Uterus (tissue), 4 donors: ENCODE data around the gene BLID. TPM values are rescaled to one million over a fixed set of nuclear protein-coding genes. Genes with fewer than 3 reads are reported as not detected.

Experiments used
- DNase-seq, 2 donors: peaks; one replicate each; pipeline ENCODE4 v3.0.0-alpha.2; 2019 to 2020
- H3K27ac ChIP-seq, 2 donors: fragments of 200-600 bp; sonication (generic); 1 replicate in 1 of 2; 2 replicates in 1 of 2; pipeline ENCODE4 v1.5.1; 2016 to 2018
- H3K27me3 ChIP-seq, 2 donors: fragments of 200-600 bp; sonication (generic); one replicate each; pipeline ENCODE4 v1.5.1; 2018 to 2019; ENCODE audit warnings: control low read depth in 1 of 2
- H3K36me3 ChIP-seq, 2 donors: fragments of 200-600 bp; sonication (generic); one replicate each; pipeline ENCODE4 v1.5.1; 2019; ENCODE audit warnings: control low read depth in 1 of 2
- H3K4me1 ChIP-seq, 2 donors: fragments of 200-600 bp; sonication (generic); one replicate each; pipeline ENCODE4 v1.5.1; 2018 to 2019; ENCODE audit warnings: control low read depth in 1 of 2
- H3K4me3 ChIP-seq, 2 donors: fragments of 200-600 bp; sonication (generic); 1 replicate in 1 of 2; 2 replicates in 1 of 2; pipeline ENCODE4 v1.5.1; 2018 to 2019; ENCODE audit warnings: mild to moderate bottlenecking in 1 of 2
- H3K9me3 ChIP-seq, 2 donors: fragments of 200-600 bp; sonication (generic); one replicate each; pipeline ENCODE4 v1.5.1; 2019; ENCODE audit warnings: control low read depth in 1 of 2
- POLR2A ChIP-seq, 2 donors: fragments of 450-650 bp; IDR thresholded peaks; one replicate each; pipeline ENCODE4 v1.6.1; 2016; ENCODE audit warnings: antibody characterized with exemption in 2 of 2, mild to moderate bottlenecking in 1 of 2, moderate library complexity in 1 of 2
- intact Hi-C: fragments of 100-400 bp; cut with DNase I; formaldehyde crosslinking; loops from one replicate; pipeline ENCODE4 v1.15.1; 2023; ENCODE audit warnings: low total_unique reads
- total RNA-seq, 4 donors: library from RNA; depleted of rRNA in 3 of 4; stranded (reverse); fragments of >200 nt in 3 of 4; gene quantifications; one replicate each; pipeline versions ENCODE4 v1.1.0 to v1.2.4, GENCODE V29; 2014 to 2023
- TF ChIP-seq, protein P1 (sequence below), 4 experiments: fragments of 200-600 bp in 2 of 4; fragments of 450-650 bp in 2 of 4; sonication (generic) in 2 of 4; IDR thresholded peaks; one replicate each; pipeline ENCODE4 v1.5.1; 2016 to 2019; ENCODE audit warnings: antibody characterized with exemption in 4 of 4, mild to moderate bottlenecking in 2 of 4, moderate library complexity in 1 of 4
- donor health status: DM: yes; HTN: yes; CAD: no.

Gene BLID
- total RNA-seq, 4 donors from 2014 or later = 0.77 to 14.0 (median 4.3) TPM

DNA sequence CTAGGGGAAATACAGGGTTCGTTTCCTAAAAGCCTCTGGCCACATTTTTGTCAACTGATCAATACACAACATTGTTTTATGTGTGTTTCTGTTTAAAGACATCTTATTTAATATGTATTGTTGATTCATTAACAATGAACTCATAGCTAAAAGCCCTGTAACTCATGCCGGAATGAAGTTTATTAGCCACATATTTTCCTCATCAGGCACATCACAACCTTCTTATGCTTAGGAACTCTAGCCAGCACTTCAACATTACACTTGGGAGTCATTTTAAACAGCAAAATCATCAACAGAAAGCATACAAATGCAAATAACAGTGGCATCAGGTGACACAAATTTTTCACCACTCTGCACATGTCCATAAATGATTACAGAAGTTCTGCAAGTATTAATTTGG lies 15.1 kb upstream of the BLID start:
- Histone ChIP-seq H3K4me1 (no peaks in the 10 kb centered on the region), H3K4me3 (no peak overlapping the region), H3K36me3 (no peaks in the 10 kb centered on the region), H3K27ac (no peak overlapping the region), H3K27me3 (no peaks in the 10 kb centered on the region), H3K9me3 (no peaks in the 10 kb centered on the region)
- intact Hi-C loops = no loop called here
- TF ChIP-seq, protein P1, sequence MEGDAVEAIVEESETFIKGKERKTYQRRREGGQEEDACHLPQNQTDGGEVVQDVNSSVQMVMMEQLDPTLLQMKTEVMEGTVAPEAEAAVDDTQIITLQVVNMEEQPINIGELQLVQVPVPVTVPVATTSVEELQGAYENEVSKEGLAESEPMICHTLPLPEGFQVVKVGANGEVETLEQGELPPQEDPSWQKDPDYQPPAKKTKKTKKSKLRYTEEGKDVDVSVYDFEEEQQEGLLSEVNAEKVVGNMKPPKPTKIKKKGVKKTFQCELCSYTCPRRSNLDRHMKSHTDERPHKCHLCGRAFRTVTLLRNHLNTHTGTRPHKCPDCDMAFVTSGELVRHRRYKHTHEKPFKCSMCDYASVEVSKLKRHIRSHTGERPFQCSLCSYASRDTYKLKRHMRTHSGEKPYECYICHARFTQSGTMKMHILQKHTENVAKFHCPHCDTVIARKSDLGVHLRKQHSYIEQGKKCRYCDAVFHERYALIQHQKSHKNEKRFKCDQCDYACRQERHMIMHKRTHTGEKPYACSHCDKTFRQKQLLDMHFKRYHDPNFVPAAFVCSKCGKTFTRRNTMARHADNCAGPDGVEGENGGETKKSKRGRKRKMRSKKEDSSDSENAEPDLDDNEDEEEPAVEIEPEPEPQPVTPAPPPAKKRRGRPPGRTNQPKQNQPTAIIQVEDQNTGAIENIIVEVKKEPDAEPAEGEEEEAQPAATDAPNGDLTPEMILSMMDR (IDR thresholded peaks at IDR 0.05) = no peak
- TF ChIP-seq POLR2A (IDR thresholded peaks at IDR 0.05) = no peak
- no peak for DNase-seq

DNA sequence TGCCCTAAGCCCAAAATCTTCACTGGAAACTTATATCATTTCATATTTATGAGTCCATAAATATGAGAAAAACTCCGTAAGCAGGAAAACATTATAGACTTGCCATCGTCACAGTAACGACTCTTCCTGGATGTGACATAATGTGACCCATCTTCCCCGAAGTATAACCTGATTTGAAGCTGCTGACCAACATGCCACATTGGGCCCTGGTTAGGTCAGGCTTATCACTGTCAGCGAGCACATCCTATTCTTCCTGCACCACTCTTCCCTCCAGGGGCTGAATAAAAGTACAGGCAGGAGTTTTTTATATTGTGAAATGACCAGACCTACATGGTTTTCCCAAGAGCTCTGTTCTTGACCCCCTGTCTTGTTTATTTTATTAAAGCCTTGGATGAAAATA lies 12.1 kb upstream of the BLID start:
- H3K36me3 ChIP-seq = no peaks in the 10 kb centered on the region
- no peaks in the 10 kb centered on the region for H3K9me3 ChIP-seq
- no peaks in the 10 kb centered on the region for H3K27me3 ChIP-seq
- no peaks in the 10 kb centered on the region for H3K4me1 ChIP-seq
- DNase-seq = no peak
- intact Hi-C loops = no loop called here
- TF ChIP-seq POLR2A (IDR thresholded peaks at IDR 0.05) = no peak
- TF ChIP-seq, protein P1 (IDR thresholded peaks at IDR 0.05) = no peak
- no peak overlapping the region for H3K27ac ChIP-seq
- H3K4me3 ChIP-seq = no peak overlapping the region

DNA sequence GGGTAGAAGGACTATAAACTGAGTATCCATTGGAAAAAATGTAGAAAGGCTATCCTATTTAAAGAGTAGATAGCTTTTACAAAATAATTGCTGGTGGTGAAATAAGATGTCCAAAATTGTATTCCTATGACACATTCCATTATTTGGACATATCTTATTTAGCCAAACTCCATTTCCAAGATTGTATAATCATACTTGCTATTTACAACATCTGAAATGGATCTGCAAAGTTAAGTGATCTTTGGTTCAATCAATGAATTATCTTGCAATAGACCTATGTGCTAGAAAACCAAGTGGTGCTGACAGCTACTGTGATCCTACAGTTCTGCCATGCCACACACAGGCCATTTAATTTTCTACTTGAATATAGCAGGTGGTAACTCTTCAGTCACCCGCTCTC lies 11.0 kb upstream of the BLID start:
- intact Hi-C loops = no loop called here
- no peaks in the 10 kb centered on the region for H3K36me3 ChIP-seq
- H3K27me3 ChIP-seq = no peaks in the 10 kb centered on the region
- DNase-seq = no peak
- no peaks in the 10 kb centered on the region for H3K4me1 ChIP-seq
- TF ChIP-seq, protein P1 (IDR thresholded peaks at IDR 0.05) = no peak
- no peak for TF ChIP-seq POLR2A (IDR thresholded peaks at IDR 0.05)
- no peak overlapping the region for H3K27ac ChIP-seq
- H3K9me3 ChIP-seq = no peaks in the 10 kb centered on the region
- H3K4me3 ChIP-seq = no peak overlapping the region

DNA sequence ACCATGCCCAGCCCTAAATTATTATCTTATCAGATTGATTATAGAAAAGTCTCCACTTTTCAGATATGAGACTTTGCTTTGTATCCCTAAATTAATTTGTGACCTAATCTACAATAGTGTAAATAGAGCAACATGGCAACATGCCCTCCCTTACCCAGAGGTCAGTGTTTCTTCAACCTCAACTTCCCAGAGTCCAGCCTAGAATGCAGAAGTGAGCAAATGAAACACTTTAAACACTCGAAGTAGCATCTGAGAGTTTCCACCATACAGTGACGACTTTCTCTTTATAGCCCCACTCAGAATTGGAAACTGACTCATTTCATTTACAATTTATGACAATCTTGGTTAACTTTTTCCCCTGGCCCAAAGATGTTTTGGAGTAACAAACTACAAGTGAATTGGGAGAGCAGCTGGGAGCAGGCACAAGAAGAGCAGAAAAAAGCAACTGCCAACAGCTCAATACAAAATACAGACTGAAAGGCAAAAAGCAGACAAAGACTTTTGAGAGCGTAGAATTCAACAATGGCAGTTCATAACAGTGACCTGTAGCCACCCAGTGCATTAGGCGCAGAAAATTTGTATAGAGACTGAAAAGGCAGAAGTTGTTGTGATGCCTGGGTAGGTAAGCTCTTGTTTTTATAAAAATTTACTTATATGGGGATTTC lies 10.1 kb upstream of the BLID start:
- intact Hi-C loops = no loop called here
- no peak for DNase-seq
- TF ChIP-seq POLR2A (IDR thresholded peaks at IDR 0.05) = no peak
- TF ChIP-seq, protein P1 (IDR thresholded peaks at IDR 0.05) = no peak
- no peak overlapping the region for H3K27ac ChIP-seq
- no peaks in the 10 kb centered on the region for H3K36me3 ChIP-seq
- H3K4me1 ChIP-seq = no peaks in the 10 kb centered on the region
- H3K4me3 ChIP-seq = no peak overlapping the region
- H3K27me3 ChIP-seq = no peaks in the 10 kb centered on the region
- H3K9me3 ChIP-seq = no peaks in the 10 kb centered on the region

DNA sequence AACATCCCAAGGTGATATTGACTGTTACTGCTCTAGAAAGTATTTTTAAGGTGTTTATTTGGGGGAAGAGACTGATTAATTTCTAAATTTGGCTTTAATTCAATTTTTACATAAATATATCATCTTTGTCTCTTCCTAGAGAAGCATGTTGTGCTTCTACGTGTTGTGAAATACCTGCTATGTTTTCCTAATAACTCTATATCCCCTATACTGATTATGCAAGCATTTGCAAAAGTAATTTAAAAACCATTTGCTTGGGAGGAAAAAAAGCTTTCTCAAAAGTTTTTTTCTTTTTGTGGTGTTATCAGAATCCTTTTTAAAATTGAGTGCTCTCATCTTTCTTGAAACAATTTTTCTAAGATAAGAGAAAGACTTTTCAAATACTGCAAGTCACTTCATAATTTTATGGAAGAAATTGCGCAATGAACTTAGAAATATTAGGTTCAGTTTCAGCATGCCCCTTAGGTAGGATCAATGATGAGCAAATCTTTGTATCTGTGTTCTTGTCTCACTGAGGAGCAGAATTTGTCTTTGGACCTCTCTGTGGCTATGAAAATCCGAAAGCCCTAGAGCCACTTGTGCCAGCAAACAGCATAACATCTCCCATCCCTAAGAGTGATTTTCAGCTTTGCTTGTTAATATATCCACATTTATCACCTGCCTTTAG lies 7.4 kb upstream of the BLID start:
- no peaks in the 10 kb centered on the region for H3K36me3 ChIP-seq
- H3K27ac ChIP-seq = no peak overlapping the region
- no peak for DNase-seq
- H3K4me1 ChIP-seq = no peaks in the 10 kb centered on the region
- TF ChIP-seq POLR2A (IDR thresholded peaks at IDR 0.05) = no peak
- TF ChIP-seq, protein P1 (IDR thresholded peaks at IDR 0.05) = no peak
- H3K4me3 ChIP-seq = no peak overlapping the region
- H3K27me3 ChIP-seq = no peaks in the 10 kb centered on the region
- intact Hi-C loops = no loop called here
- no peaks in the 10 kb centered on the region for H3K9me3 ChIP-seq
